Colonic mucosa (tissue), 4 donors: ENCODE measurements around the gene BAG2. TPM values are rescaled to one million over a fixed set of nuclear protein-coding genes. Genes with fewer than 3 reads are reported as not detected.

ENCODE experiments used
- DNase-seq: peaks from one replicate; pipeline ENCODE4 v3.0.0-alpha.2; 2020
- H3K27ac ChIP-seq: fragments of 200-600 bp; one replicate; pipeline ENCODE4 v1.8.0; 2021
- H3K27me3 ChIP-seq: fragments of 200-600 bp; one replicate; pipeline ENCODE4 v1.8.0; 2021
- H3K36me3 ChIP-seq: fragments of 200-600 bp; one replicate; pipeline ENCODE4 v1.8.0; 2021
- H3K4me1 ChIP-seq: fragments of 200-600 bp; one replicate; pipeline ENCODE4 v1.8.0; 2021; ENCODE audit warnings: mild to moderate bottlenecking
- H3K4me3 ChIP-seq: fragments of 200-600 bp; one replicate; pipeline ENCODE4 v1.8.0; 2021
- H3K9ac ChIP-seq, 2 donors: one replicate each; pipeline ENCODE4 v1.7.0; 2013; ENCODE audit warnings: control low read depth in 2 of 2, low read depth in 2 of 2, low read length in 2 of 2
- H3K9me3 ChIP-seq: fragments of 200-600 bp; one replicate; pipeline ENCODE4 v1.8.0; 2021
- CTCF ChIP-seq: fragments of 200-600 bp; IDR thresholded peaks from one replicate; pipeline ENCODE4 v1.8.0; 2022; ENCODE audit warnings: antibody characterized with exemption, mild to moderate bottlenecking
- intact Hi-C: fragments of 100-400 bp; cut with DNase I; formaldehyde crosslinking; loops from one replicate; pipeline ENCODE4 v1.14.1; 2022
- total RNA-seq, 2 donors: library from RNA; stranded (reverse); fragmentation: NEBNext Ultra II Directional in 1 of 2; extraction: Animal tissue kit (Norgen Biotek cat#: 25700) in 1 of 2; gene quantifications; one replicate each; pipeline ENCODE4 v1.2.1, GENCODE V29; 2021
- donor health status: healthy.
- donor health status: DM: no; HTN: no; CAD: no.
- donor health status: DM: no; HTN: no; CAD: no.

BAG2 gene
- total RNA-seq, 2 donors from 2014 or later = 1.8 to 6.3 TPM

DNA sequence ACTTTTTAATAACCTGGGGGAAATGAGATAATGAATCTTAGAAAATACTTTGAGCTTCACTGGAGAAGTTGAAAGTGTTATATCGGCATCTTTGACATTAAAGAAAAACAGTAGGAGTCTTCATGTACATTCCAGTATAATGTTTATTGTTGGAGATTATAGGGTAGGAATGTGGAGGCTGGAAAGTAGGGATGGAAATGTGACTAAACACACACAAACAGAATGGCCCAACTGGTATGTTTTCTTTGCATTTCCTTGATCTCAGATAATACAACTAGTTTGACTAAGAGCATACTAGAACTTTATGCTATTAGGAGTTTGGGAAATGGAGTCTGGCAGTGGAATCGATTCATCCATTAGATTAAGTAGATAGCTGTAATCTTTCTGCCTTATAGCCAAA, 10.1 kb upstream of the BAG2 start:
- Histone ChIP-seq H3K9me3 (no peaks in the 10 kb centered on the region), H3K4me3 (no peak overlapping the region), H3K27me3 (no peaks in the 10 kb centered on the region), H3K9ac (no peak overlapping the region), H3K4me1 (no peaks in the 10 kb centered on the region), H3K27ac (no peak overlapping the region), H3K36me3 (no peaks in the 10 kb centered on the region)
- no peak for DNase-seq
- no peak for TF ChIP-seq CTCF
- intact Hi-C loops = no loop called here

DNA sequence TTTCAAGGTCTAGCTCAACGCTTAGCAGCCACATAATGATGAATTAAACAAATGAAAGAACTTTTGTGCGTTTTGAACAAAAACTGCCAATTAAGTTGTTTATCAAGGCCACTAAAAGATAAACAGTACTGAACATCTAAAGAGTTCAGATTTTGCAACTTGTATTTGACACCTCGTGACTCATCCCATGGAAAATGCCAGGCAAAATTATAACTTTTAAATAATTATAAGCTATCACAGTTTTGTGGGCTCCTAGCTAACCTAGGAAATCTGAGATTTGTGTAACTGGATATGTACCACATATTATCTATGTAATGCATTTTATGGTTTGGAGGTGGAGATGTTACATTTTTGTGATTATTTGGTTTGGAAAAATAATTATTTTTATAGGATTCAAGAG, 9.6 kb upstream of the BAG2 start:
- no peaks in the 10 kb centered on the region for H3K4me1 ChIP-seq
- H3K36me3 ChIP-seq = no peaks in the 10 kb centered on the region
- TF ChIP-seq CTCF = no peak
- no peak overlapping the region for H3K4me3 ChIP-seq
- no peak overlapping the region for H3K9ac ChIP-seq
- H3K9me3 ChIP-seq = no peaks in the 10 kb centered on the region
- intact Hi-C loops = no loop called here
- H3K27ac ChIP-seq = no peak overlapping the region
- no peaks in the 10 kb centered on the region for H3K27me3 ChIP-seq
- no peak for DNase-seq

DNA sequence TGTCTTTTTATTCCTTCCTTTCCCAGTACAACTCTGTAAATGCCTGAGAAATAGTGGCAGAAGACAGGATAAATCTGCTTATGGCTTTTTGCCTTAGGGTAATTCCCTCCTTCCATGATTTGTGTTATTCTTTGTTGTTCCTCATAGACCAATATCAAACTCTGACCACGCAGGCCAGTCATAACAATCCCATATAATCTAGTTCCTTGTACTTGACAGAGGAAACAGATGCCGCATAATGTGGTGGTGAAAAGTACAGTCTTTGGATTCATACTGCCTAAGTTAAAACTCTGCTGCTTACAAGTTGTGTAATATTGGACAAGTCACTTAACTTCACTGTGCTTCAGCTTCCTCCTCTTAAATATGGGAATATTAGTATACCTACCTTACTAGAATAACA, 8.2 kb upstream of the BAG2 start:
- H3K4me1 ChIP-seq = no peaks in the 10 kb centered on the region
- no peak overlapping the region for H3K4me3 ChIP-seq
- H3K27me3 ChIP-seq = no peaks in the 10 kb centered on the region
- no peaks in the 10 kb centered on the region for H3K36me3 ChIP-seq
- no peak overlapping the region for H3K9ac ChIP-seq
- DNase-seq = no peak
- intact Hi-C loops = no loop called here
- H3K9me3 ChIP-seq = no peaks in the 10 kb centered on the region
- TF ChIP-seq CTCF = no peak
- no peak overlapping the region for H3K27ac ChIP-seq

DNA sequence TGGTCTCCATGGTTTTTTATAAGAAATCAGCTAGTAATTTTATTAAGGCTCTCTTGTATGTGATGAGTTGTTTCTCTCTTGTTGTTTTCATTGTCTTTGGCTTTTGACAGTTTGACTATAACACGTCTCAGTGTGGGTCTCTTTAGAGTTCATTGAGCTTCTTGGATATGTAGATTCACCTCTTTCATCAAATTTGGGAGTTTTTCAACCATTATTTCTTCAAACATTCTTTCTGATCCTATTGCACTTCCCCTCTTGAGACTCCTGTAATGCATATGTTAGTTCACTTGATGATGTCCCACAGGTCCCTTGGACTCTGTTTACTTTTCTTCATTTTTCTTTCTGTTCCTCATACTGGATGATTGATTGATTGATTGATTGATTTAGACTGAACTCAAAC, 7.0 kb upstream of the BAG2 start:
- H3K9me3 ChIP-seq = no peaks in the 10 kb centered on the region
- H3K4me3 ChIP-seq = no peak overlapping the region
- no peak overlapping the region for H3K27ac ChIP-seq
- DNase-seq = no peak
- H3K36me3 ChIP-seq = no peaks in the 10 kb centered on the region
- H3K9ac ChIP-seq = no peak overlapping the region
- intact Hi-C loops = no loop called here
- no peaks in the 10 kb centered on the region for H3K4me1 ChIP-seq
- H3K27me3 ChIP-seq = no peaks in the 10 kb centered on the region
- TF ChIP-seq CTCF = no peak

DNA sequence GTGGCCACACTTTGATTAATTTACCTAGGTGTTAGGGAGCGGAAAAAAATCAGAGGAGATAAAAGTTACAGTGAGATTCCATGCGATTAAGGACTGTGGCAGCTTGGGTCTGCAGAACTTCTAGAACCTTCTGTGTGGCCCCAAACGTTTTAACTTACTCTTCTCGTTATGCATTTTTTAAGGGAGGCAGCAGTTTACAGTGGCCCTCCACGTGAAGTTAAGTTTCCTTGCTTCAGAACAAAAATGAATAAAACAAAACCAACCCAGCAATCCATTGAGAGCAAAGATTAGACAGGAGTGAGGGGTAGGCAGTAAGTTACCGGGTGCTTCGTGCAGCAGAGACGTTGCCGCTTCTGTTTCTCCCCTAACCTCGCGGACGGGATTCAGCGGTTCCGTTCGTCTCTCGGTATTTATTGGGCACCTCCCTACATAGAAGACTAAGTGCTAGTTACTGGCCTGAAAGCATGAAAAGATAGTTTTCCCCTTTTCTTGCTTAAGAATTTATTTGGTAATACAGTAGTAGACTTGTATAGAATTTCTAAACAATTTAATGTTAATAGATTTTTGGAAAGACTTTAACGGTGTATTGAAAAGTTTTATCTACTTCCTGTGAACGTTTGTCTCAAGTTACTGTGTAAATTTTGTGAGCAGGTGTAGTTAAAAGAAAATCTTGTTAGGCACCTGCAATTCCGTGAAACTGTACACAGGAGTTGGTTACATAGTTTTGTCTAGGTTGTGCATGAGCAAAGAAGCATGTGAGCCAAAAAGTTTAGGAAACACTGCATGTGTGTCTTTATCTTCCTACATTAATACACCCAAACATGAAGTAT, 1.1 kb downstream of the BAG2 start:
- peak overlapping the region; percentile 65 for H3K4me3 ChIP-seq
- no peaks in the 10 kb centered on the region for H3K27me3 ChIP-seq
- H3K4me1 ChIP-seq = no peaks in the 10 kb centered on the region
- peak overlapping the region; percentile 64 to 66 for H3K9ac ChIP-seq
- peak overlapping the region; percentile 79 for H3K27ac ChIP-seq
- intact Hi-C loops = loop anchor here (5.0 kb wide), 1 partner anchor 144 kb away; the partner anchor contains the start of gene PRIM2
- H3K9me3 ChIP-seq = no peaks in the 10 kb centered on the region
- H3K36me3 ChIP-seq = no peaks in the 10 kb centered on the region
- no peak for TF ChIP-seq CTCF
- peak; percentile 29 for DNase-seq
